GM12878 (cell line): Measurements from ENCODE around the gene COX6A1. TPM values are rescaled to one million over a fixed set of nuclear protein-coding genes. Genes with fewer than 3 reads are reported as not detected.

Source experiments
- ATAC-seq: fragments of 200-7000 bp; cut with Tn5 transposase; 3 replicates; pipeline ENCODE4 v1.9.1; 2020; ENCODE audit warnings: mild to moderate bottlenecking, moderate library complexity
- BruUV-seq: library from RNA; stranded (reverse); fragments of 400-500 nt; replicated peaks from 2 replicates; lab custom pipeline; 2021; lab: Mats Ljungman, UMichigan
- CTCF ChIA-PET: fragments of 300-600 bp; sonication (Branson Sonifier 250); formaldehyde crosslinking; extraction: SDS; loops from one replicate; lab custom pipeline; 2021; ENCODE audit warnings: inconsistent platforms; lab: Yijun Ruan, JAX
- POLR2A ChIA-PET: fragments of 350-600 bp; formaldehyde crosslinking; extraction: SDS; loops from one replicate; lab custom pipeline; 2021; ENCODE audit warnings: inconsistent platforms; lab: Charles Lee
- RAD21 ChIA-PET: fragments of 300-600 bp; sonication (Branson Sonifier 250); formaldehyde crosslinking; loops from one replicate; lab custom pipeline; 2023; ENCODE audit warnings: antibody characterized with exemption; ENCODE audit not compliant: unreplicated experiment; lab: Charles Lee
- SMC1A ChIA-PET: fragments of 300-600 bp; sonication (Branson Sonifier 250); formaldehyde crosslinking; loops from one replicate; lab custom pipeline; 2023; ENCODE audit not compliant: unreplicated experiment, uncharacterized antibody; lab: Charles Lee
- DNase-seq: peaks from one replicate; pipeline ENCODE4 v3.0.0-alpha.2; 2011; ENCODE audit warnings: low read depth, low spot score
- FAIRE-seq: peaks from 3 replicates; lab custom pipeline; 2011; peaks lifted over from hg19 to GRCh38; lab: Jason Lieb, UNC
- H2AFZ ChIP-seq: 2 replicates; pipeline ENCODE4 v1.6.0; 2011; ENCODE audit warnings: low read depth, low read length, control low read depth; ENCODE audit not compliant: control insufficient read depth
- H3K27ac ChIP-seq: 2 replicates; pipeline ENCODE4 v1.5.1; 2011; ENCODE audit warnings: control low read depth; ENCODE audit not compliant: control insufficient read depth, insufficient read depth
- H3K27me3 ChIP-seq, 2 experiments: replicated peaks in 1 of 2; 2 replicates each; pipeline versions ENCODE4 v1.6.0 to v1.6.1; 2011; ENCODE audit warnings: low read length in 1 of 2; ENCODE audit not compliant: control insufficient read depth in 2 of 2, insufficient read depth in 2 of 2
- H3K36me3 ChIP-seq, 2 experiments: 2 replicates each; pipeline ENCODE4 v1.5.1; 2011; ENCODE audit warnings: low read length in 1 of 2; ENCODE audit not compliant: control insufficient read depth in 2 of 2, insufficient read depth in 2 of 2
- H3K4me1 ChIP-seq: 2 replicates; pipeline ENCODE4 v1.6.1; 2011; ENCODE audit warnings: mild to moderate bottlenecking, low read length, moderate library complexity, mixed read lengths; ENCODE audit not compliant: control insufficient read depth, insufficient read depth
- H3K4me2 ChIP-seq: 2 replicates; pipeline ENCODE4 v1.6.0; 2011; ENCODE audit warnings: control low read depth; ENCODE audit not compliant: control insufficient read depth, insufficient read depth
- H3K4me3 ChIP-seq: fragments of 200-600 bp; sonication (generic); 2 replicates; pipeline ENCODE4 v1.5.1; 2016
- H3K79me2 ChIP-seq: 2 replicates; pipeline ENCODE4 v1.6.0; 2011; ENCODE audit warnings: low read length; ENCODE audit not compliant: control insufficient read depth, insufficient read depth
- H3K9ac ChIP-seq: 2 replicates; pipeline ENCODE4 v1.8.0; 2011; ENCODE audit warnings: low read length, control low read depth, mixed read lengths; ENCODE audit not compliant: control insufficient read depth, insufficient read depth
- H3K9me3 ChIP-seq: replicated peaks from 3 replicates; pipeline ENCODE4 v1.5.1; 2011; ENCODE audit warnings: mild to moderate bottlenecking, low read length; ENCODE audit not compliant: control insufficient read depth, insufficient read depth
- H4K20me1 ChIP-seq: 2 replicates; pipeline ENCODE4 v1.6.0; 2011; ENCODE audit not compliant: control insufficient read depth, insufficient read depth
- BCL3 ChIP-seq: IDR thresholded peaks from 2 replicates; pipeline ENCODE4 v1.6.1; 2011; ENCODE audit warnings: borderline replicate concordance, low read depth, mild to moderate bottlenecking, moderate library complexity, low read length; ENCODE audit not compliant: insufficient read depth, poor library complexity, severe bottlenecking
- CREB1 ChIP-seq: IDR thresholded peaks from 2 replicates; pipeline ENCODE4 v1.6.1; 2012; ENCODE audit warnings: low read depth, mild to moderate bottlenecking, inconsistent platforms
- ETV6 ChIP-seq, 2 experiments: fragments of 450-650 bp in 1 of 2; IDR thresholded peaks in 1 of 2; conservative IDR thresholded peaks in 1 of 2; 2 replicates each; pipeline ENCODE4 v1.6.1; 2014; ENCODE audit warnings: antibody characterized with exemption in 1 of 2, borderline replicate concordance in 1 of 2, low read depth in 1 of 2, mild to moderate bottlenecking in 1 of 2, moderate library complexity in 1 of 2
- GATAD2B ChIP-seq: fragments of 450-650 bp; conservative IDR thresholded peaks from 2 replicates; pipeline ENCODE4 v1.6.1; 2017; ENCODE audit warnings: low read depth, mild to moderate bottlenecking, moderate library complexity
- IRF4 ChIP-seq: IDR thresholded peaks from 2 replicates; pipeline ENCODE4 v1.6.1; 2011; ENCODE audit warnings: low read depth, low read length
- KDM1A ChIP-seq: fragments of 200-600 bp; sonication (generic); IDR thresholded peaks from 2 replicates; pipeline ENCODE4 v1.6.1; 2016; ENCODE audit warnings: borderline replicate concordance
- NFIC ChIP-seq: IDR thresholded peaks from 2 replicates; pipeline ENCODE4 v1.6.1; 2012; ENCODE audit warnings: low read depth, mild to moderate bottlenecking, inconsistent platforms, low read length, moderate library complexity
- NKRF ChIP-seq: fragments of 450-650 bp; conservative IDR thresholded peaks from 2 replicates; pipeline ENCODE4 v1.6.1; 2017; ENCODE audit warnings: mild to moderate bottlenecking, moderate library complexity
- NRF1 ChIP-seq: conservative IDR thresholded peaks from 2 replicates; pipeline ENCODE4 v1.6.1; 2011; ENCODE audit warnings: mild to moderate bottlenecking, low read depth, low read length, improper control_type of control experiment
- PAX8 ChIP-seq: fragments of 450-650 bp; IDR thresholded peaks from 2 replicates; pipeline ENCODE4 v1.6.1; 2017; ENCODE audit warnings: mild to moderate bottlenecking, moderate library complexity
- SMAD1 ChIP-seq: fragments of 450-650 bp; IDR thresholded peaks from 2 replicates; pipeline ENCODE4 v1.6.1; 2018; ENCODE audit warnings: mild to moderate bottlenecking, low read depth; ENCODE audit not compliant: partially characterized antibody
- WGBS: methylation state at CpG from one replicate; pipeline ENCODE4 v1.1.6; 2016; ENCODE audit warnings: low lambda C conversion rate; ENCODE audit not compliant: insufficient replicate concordance, insufficient coverage; ENCODE audit errors: missing lambda C conversion rate; 5-methylcytosine and 5-hydroxymethylcytosine counted together
- in situ Hi-C: fragments of 300-500 bp; cut with MboI; formaldehyde crosslinking; loops from 9 replicates; pipeline ENCODE4 v1.14.3; 2018; ENCODE audit warnings: mixed read lengths
- intact Hi-C: fragments of 100-400 bp; cut with micrococcal nuclease; formaldehyde crosslinking; loops from one replicate; pipeline ENCODE4 v1.14.2; 2022; ENCODE audit not compliant: unreplicated experiment
- polyA plus RNA-seq, 11 experiments: library from polyadenylated mRNA; depleted of rRNA in 4 of 11; unstranded in 6 of 11; stranded (reverse) in 5 of 11; fragments of >200 nt; fragmentation: Nextera tagmentation in 4 of 11; fragmentation: Illumina TruSeq in 1 of 11; extraction: Ambion mirVana in 4 of 11; extraction: Trizol in 1 of 11; gene quantifications; 1 replicate in 1 of 11; 2 replicates in 10 of 11; pipeline versions ENCODE4 v1.2.1 to v1.2.3, GENCODE V29; 2011 to 2016; ENCODE audit warnings: inconsistent platforms in 2 of 11, missing spikeins in 2 of 11, low read depth in 1 of 11
- total RNA-seq, 4 experiments: library from RNA; depleted of rRNA in 3 of 4; stranded (reverse); fragments of >200 nt in 3 of 4; fragmentation: Illumina TruSeq in 1 of 4; extraction: Trizol in 1 of 4; gene quantifications; 2 replicates each; pipeline versions ENCODE4 v1.2.1 to v1.2.3, GENCODE V29; 2013 to 2021
- TF ChIP-seq, protein P1 (sequence below): fragments of 450-650 bp; formaldehyde crosslinking; IDR thresholded peaks from 2 replicates; pipeline ENCODE4 v1.4.0; 2020; ENCODE audit warnings: mild to moderate bottlenecking, moderate library complexity

Gene COX6A1
- total and polyA plus RNA-seq, 10 of the 15 experiments (the other 5 are each of a cell fraction or from before 2014, with no cell fraction given) = 408 to 2,723 (median 1,019) TPM

GRCh38 chr12:120406553-120406952, 31.4 kb upstream of the COX6A1 start:
- Histone ChIP-seq H3K4me3 (no peak overlapping the region), H4K20me1 (no peaks in the 10 kb centered on the region), H3K36me3 (no peaks in the 10 kb centered on the region), H3K4me2 (no peak overlapping the region), H3K9me3 (no peaks in the 10 kb centered on the region), H3K4me1 (no peaks in the 10 kb centered on the region), H3K27me3 (no peaks in the 10 kb centered on the region), H3K9ac (no peak overlapping the region), H3K27ac (no peak overlapping the region), H2AFZ (no peak overlapping the region), H3K79me2 (no peaks in the 10 kb centered on the region)
- intact Hi-C loops = no loop called here
- ATAC-seq = no peak
- ChIA-PET SMC1A (interaction anchor here (0.6 kb wide), 1 partner anchor 124 kb away, joined by 3 read pairs; no protein-coding TSS in a partner anchor), POLR2A (no interaction called here), CTCF (interaction anchor here (1.4 kb wide), 1 partner anchor 31 kb away, joined by 4 read pairs; no protein-coding TSS in a partner anchor), RAD21 (no interaction called here)
- BruUV-seq = no TSS peak
- DNase-seq = no peak
- in situ Hi-C loops = no loop called here
- FAIRE-seq = no peak
- 31% methylated on average over 3 of the region's 3 CpGs for WGBS
- TF ChIP-seq KDM1A (no peak), NKRF (no peak), ETV6 (conservative IDR thresholded peaks at IDR 0.05 in 1 of 2, IDR thresholded peaks at IDR 0.05 in 1 of 2; ENCODE audit: borderline replicate concordance in 1 of 2, low read depth in 1 of 2) (no peak), PAX8 (no peak), BCL3 (no peak), SMAD1 (no peak), NFIC (no peak), CREB1 (no peak), GATAD2B (no peak), NRF1 (no peak), IRF4 (no peak)
- TF ChIP-seq, protein P1, sequence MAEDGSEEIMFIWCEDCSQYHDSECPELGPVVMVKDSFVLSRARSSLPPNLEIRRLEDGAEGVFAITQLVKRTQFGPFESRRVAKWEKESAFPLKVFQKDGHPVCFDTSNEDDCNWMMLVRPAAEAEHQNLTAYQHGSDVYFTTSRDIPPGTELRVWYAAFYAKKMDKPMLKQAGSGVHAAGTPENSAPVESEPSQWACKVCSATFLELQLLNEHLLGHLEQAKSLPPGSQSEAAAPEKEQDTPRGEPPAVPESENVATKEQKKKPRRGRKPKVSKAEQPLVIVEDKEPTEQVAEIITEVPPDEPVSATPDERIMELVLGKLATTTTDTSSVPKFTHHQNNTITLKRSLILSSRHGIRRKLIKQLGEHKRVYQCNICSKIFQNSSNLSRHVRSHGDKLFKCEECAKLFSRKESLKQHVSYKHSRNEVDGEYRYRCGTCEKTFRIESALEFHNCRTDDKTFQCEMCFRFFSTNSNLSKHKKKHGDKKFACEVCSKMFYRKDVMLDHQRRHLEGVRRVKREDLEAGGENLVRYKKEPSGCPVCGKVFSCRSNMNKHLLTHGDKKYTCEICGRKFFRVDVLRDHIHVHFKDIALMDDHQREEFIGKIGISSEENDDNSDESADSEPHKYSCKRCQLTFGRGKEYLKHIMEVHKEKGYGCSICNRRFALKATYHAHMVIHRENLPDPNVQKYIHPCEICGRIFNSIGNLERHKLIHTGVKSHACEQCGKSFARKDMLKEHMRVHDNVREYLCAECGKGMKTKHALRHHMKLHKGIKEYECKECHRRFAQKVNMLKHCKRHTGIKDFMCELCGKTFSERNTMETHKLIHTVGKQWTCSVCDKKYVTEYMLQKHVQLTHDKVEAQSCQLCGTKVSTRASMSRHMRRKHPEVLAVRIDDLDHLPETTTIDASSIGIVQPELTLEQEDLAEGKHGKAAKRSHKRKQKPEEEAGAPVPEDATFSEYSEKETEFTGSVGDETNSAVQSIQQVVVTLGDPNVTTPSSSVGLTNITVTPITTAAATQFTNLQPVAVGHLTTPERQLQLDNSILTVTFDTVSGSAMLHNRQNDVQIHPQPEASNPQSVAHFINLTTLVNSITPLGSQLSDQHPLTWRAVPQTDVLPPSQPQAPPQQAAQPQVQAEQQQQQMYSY (CRISPR knock-in tag) = no peak
